ENCODE results near the gene GAS6. TPM values are rescaled to one million over a fixed set of nuclear protein-coding genes. Genes with fewer than 3 reads are reported as not detected.

GAS6 gene
- total RNA-seq, 1 experiment from 2014 or later = 49.4 TPM

GRCh38 chr13:113849546-113849945 is 14.3 kb downstream of the GAS6 start:
- Histone ChIP-seq H3K36me3 (ENCODE audit: control insufficient read depth in 1 of 2, insufficient read depth in 2 of 2, low read length in 2 of 2) (peaks cover 0 to 12% of the 10 kb centered on the region in 2 experiments; a peak in 2 of 4 replicates), H3K4me2 (ENCODE audit: low read length) (peak overlapping the region; percentile 53), H3K9me2 (ENCODE audit: insufficient read depth) (no peaks in the 10 kb centered on the region), H3K27me3 (ENCODE audit: insufficient read depth, low read length) (no peaks in the 10 kb centered on the region), H3K27ac (ENCODE audit: low read depth, low read length) (no peak overlapping the region), H3K9ac (ENCODE audit: low read length) (no peak overlapping the region), H4K20me1 (ENCODE audit: insufficient read depth) (no peaks in the 10 kb centered on the region), H2AFZ (ENCODE audit: low read depth, low read length, poor library complexity, severe bottlenecking) (no peak overlapping the region), H3K4me3 (replicated peaks in 1 of 2; ENCODE audit: low read depth in 1 of 2, low read length in 2 of 2) (no peak overlapping the region), H3K9me3 (ENCODE audit: control insufficient read depth in 1 of 2, insufficient read depth in 1 of 2, low read depth in 1 of 2, low read length in 2 of 2) (no peaks in the 10 kb centered on the region), H3K79me2 (ENCODE audit: insufficient read depth, low read length) (peaks cover 79% of the 10 kb centered on the region), H3K4me1 (ENCODE audit: control insufficient read depth in 1 of 2, insufficient read depth in 2 of 2, low read length in 2 of 2) (peaks cover 13 to 25% of the 10 kb centered on the region in 2 experiments)
- ChIA-PET POLR2A (no interaction called here), CTCF (no interaction called here), RAD21 (ENCODE audit: low non-redundant PET in 1 of 2, low total read pairs in 2 of 2, uncharacterized antibody in 2 of 2, unreplicated experiment in 2 of 2) (no interaction called here)
- intact Hi-C loops (cut with micrococcal nuclease) = no loop called here
- no TSS peak for BruUV-seq (replicated peaks)
- ATAC-seq = no peak
- TF ChIP-seq ZFX (IDR thresholded peaks at IDR 0.05) (no peak), SRF (IDR thresholded peaks at IDR 0.05; ENCODE audit: low read depth) (no peak), TCF7L2 (IDR thresholded peaks at IDR 0.05; ENCODE audit: borderline replicate concordance, extremely low read depth, insufficient read depth, insufficient read length) (no peak), ZNF274 (IDR thresholded peaks at IDR 0.05; ENCODE audit: low read depth, low read length) (no peak), FOSL1 (IDR thresholded peaks at IDR 0.05; ENCODE audit: low read depth) (no peak), CBX3 (IDR thresholded peaks at IDR 0.05; ENCODE audit: low read depth) (no peak), SP1 (IDR thresholded peaks at IDR 0.05; ENCODE audit: low read depth) (no peak), ATF3 (IDR thresholded peaks at IDR 0.05) (no peak), EZH2phosphoT487 (IDR thresholded peaks at IDR 0.05; ENCODE audit: borderline replicate concordance) (no peak), EGR1 (IDR thresholded peaks at IDR 0.05; ENCODE audit: low read depth) (no peak), CTCF (IDR thresholded peaks at IDR 0.05 in 2 of 3, conservative IDR thresholded peaks at IDR 0.05 in 1 of 3; ENCODE audit: borderline replicate concordance in 1 of 3, insufficient read depth in 1 of 3, low read depth in 2 of 3, low read length in 2 of 3) (no peak)
- no peak for DNase-seq (ENCODE audit: low read depth, low spot score)

Data from HCT116 (cell line).